ENCODE data around the gene DPH6. TPM values are rescaled to one million over a fixed set of nuclear protein-coding genes. Genes with fewer than 3 reads are reported as not detected.

DPH6 gene
- total and polyA plus RNA-seq, 4 donors: 3.4 to 14.3 (median 10.4) TPM

DNA sequence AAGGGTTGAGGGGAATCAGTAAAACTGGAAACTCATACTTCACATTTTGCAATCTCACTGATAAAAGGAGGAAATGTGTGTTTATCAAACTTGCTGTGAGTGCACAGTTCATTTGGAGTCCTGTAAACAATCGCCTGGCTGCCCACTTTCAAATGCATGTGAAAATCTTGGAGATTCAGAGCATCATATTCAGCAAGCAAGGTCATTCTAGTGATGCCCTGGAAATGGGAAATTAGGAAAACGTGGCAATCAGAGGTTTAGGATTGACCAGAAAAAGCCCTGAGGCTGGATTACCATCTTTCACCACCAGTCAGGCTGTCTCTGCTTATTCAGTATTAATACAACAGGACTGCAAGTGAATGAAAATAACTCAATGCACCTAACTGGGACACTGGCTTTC, 23.9 kb downstream of the DPH6 start:
- WGBS: 15% methylated on average over 2 of the region's 2 CpGs
- Histone ChIP-seq H3K27me3 (ENCODE audit: control insufficient read depth in 4 of 4, insufficient read depth in 4 of 4, low read length in 3 of 4) (no peaks in the 10 kb centered on the region), H3K27ac (ENCODE audit: low read depth in 1 of 2, low read length in 2 of 2) (peak overlapping the region in 1 of 2 donors; percentile 32), H3K4me1 (ENCODE audit: control insufficient read depth in 4 of 4, insufficient read depth in 4 of 4, low read length in 3 of 4) (peaks cover 0 to 9% (median 7%) of the 10 kb centered on the region in 4 donors), H3K9ac (ENCODE audit: low read depth in 1 of 2, low read length in 2 of 2) (no peak overlapping the region), H3K4me3 (ENCODE audit: low read depth in 1 of 3, low read length in 3 of 3) (no peak overlapping the region), H3K36me3 (ENCODE audit: control insufficient read depth in 4 of 4, insufficient read depth in 3 of 4, low read depth in 1 of 4, low read length in 3 of 4) (no peaks in the 10 kb centered on the region), H3K9me3 (ENCODE audit: control insufficient read depth in 4 of 4, low read length in 3 of 4) (no peaks in the 10 kb centered on the region)
- no peak for DNase-seq (ENCODE audit: low spot score)
- TF ChIP-seq, protein P1, sequence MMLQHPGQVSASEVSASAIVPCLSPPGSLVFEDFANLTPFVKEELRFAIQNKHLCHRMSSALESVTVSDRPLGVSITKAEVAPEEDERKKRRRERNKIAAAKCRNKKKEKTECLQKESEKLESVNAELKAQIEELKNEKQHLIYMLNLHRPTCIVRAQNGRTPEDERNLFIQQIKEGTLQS (IDR thresholded peaks at IDR 0.05): no peak
- TF ChIP-seq, protein P2, sequence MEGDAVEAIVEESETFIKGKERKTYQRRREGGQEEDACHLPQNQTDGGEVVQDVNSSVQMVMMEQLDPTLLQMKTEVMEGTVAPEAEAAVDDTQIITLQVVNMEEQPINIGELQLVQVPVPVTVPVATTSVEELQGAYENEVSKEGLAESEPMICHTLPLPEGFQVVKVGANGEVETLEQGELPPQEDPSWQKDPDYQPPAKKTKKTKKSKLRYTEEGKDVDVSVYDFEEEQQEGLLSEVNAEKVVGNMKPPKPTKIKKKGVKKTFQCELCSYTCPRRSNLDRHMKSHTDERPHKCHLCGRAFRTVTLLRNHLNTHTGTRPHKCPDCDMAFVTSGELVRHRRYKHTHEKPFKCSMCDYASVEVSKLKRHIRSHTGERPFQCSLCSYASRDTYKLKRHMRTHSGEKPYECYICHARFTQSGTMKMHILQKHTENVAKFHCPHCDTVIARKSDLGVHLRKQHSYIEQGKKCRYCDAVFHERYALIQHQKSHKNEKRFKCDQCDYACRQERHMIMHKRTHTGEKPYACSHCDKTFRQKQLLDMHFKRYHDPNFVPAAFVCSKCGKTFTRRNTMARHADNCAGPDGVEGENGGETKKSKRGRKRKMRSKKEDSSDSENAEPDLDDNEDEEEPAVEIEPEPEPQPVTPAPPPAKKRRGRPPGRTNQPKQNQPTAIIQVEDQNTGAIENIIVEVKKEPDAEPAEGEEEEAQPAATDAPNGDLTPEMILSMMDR (IDR thresholded peaks at IDR 0.05; ENCODE audit: low read depth, low read length, missing input control): peak; percentile 20
- TF ChIP-seq RXRA (IDR thresholded peaks at IDR 0.05): peak; percentile 66 to 73
- peak in 1 of 2 donors; percentile 31 for TF ChIP-seq EGR1 (IDR thresholded peaks at IDR 0.05; ENCODE audit: low read depth in 2 of 2)
- TF ChIP-seq RAD21 (IDR thresholded peaks at IDR 0.05): peak; percentile 55 to 70
- TF ChIP-seq HNF4A (conservative IDR thresholded peaks at IDR 0.05): peak; percentile 29 to 52
- no peak for TF ChIP-seq FOXA1 (IDR thresholded peaks at IDR 0.05)
- peak; percentile 12 for TF ChIP-seq YY1 (IDR thresholded peaks at IDR 0.05)
- no peak for TF ChIP-seq GABPA (IDR thresholded peaks at IDR 0.05 in 1 of 2, conservative IDR thresholded peaks at IDR 0.05 in 1 of 2)
- no peak for TF ChIP-seq JUND (IDR thresholded peaks at IDR 0.05)
- TF ChIP-seq SP1 (IDR thresholded peaks at IDR 0.05): peak; percentile 40
- TF ChIP-seq, protein P3, sequence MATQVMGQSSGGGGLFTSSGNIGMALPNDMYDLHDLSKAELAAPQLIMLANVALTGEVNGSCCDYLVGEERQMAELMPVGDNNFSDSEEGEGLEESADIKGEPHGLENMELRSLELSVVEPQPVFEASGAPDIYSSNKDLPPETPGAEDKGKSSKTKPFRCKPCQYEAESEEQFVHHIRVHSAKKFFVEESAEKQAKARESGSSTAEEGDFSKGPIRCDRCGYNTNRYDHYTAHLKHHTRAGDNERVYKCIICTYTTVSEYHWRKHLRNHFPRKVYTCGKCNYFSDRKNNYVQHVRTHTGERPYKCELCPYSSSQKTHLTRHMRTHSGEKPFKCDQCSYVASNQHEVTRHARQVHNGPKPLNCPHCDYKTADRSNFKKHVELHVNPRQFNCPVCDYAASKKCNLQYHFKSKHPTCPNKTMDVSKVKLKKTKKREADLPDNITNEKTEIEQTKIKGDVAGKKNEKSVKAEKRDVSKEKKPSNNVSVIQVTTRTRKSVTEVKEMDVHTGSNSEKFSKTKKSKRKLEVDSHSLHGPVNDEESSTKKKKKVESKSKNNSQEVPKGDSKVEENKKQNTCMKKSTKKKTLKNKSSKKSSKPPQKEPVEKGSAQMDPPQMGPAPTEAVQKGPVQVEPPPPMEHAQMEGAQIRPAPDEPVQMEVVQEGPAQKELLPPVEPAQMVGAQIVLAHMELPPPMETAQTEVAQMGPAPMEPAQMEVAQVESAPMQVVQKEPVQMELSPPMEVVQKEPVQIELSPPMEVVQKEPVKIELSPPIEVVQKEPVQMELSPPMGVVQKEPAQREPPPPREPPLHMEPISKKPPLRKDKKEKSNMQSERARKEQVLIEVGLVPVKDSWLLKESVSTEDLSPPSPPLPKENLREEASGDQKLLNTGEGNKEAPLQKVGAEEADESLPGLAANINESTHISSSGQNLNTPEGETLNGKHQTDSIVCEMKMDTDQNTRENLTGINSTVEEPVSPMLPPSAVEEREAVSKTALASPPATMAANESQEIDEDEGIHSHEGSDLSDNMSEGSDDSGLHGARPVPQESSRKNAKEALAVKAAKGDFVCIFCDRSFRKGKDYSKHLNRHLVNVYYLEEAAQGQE (IDR thresholded peaks at IDR 0.05): no peak
- TF ChIP-seq TAF1 (conservative IDR thresholded peaks at IDR 0.05): no peak
- TF ChIP-seq, protein P4, sequence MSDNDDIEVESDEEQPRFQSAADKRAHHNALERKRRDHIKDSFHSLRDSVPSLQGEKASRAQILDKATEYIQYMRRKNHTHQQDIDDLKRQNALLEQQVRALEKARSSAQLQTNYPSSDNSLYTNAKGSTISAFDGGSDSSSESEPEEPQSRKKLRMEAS (IDR thresholded peaks at IDR 0.05): peak; percentile 85
- TF ChIP-seq, protein P5, sequence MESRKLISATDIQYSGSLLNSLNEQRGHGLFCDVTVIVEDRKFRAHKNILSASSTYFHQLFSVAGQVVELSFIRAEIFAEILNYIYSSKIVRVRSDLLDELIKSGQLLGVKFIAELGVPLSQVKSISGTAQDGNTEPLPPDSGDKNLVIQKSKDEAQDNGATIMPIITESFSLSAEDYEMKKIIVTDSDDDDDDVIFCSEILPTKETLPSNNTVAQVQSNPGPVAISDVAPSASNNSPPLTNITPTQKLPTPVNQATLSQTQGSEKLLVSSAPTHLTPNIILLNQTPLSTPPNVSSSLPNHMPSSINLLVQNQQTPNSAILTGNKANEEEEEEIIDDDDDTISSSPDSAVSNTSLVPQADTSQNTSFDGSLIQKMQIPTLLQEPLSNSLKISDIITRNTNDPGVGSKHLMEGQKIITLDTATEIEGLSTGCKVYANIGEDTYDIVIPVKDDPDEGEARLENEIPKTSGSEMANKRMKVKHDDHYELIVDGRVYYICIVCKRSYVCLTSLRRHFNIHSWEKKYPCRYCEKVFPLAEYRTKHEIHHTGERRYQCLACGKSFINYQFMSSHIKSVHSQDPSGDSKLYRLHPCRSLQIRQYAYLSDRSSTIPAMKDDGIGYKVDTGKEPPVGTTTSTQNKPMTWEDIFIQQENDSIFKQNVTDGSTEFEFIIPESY (IDR thresholded peaks at IDR 0.05): peak; percentile 16
- TF ChIP-seq FOXA2 (IDR thresholded peaks at IDR 0.05): no peak
- no peak for TF ChIP-seq HNF4G (IDR thresholded peaks at IDR 0.05)
- peak; percentile 93 for TF ChIP-seq NR2F2 (IDR thresholded peaks at IDR 0.05)
